Colonic mucosa (tissue), 4 donors: ENCODE results near the gene DNMT1. TPM values are rescaled to one million over a fixed set of nuclear protein-coding genes. Genes with fewer than 3 reads are reported as not detected.

Source experiments
- DNase-seq: peaks from one replicate; pipeline ENCODE4 v3.0.0-alpha.2; 2020
- H3K27ac ChIP-seq: fragments of 200-600 bp; one replicate; pipeline ENCODE4 v1.8.0; 2021
- H3K27me3 ChIP-seq: fragments of 200-600 bp; one replicate; pipeline ENCODE4 v1.8.0; 2021
- H3K36me3 ChIP-seq: fragments of 200-600 bp; one replicate; pipeline ENCODE4 v1.8.0; 2021
- H3K4me1 ChIP-seq: fragments of 200-600 bp; one replicate; pipeline ENCODE4 v1.8.0; 2021; ENCODE audit warnings: mild to moderate bottlenecking
- H3K4me3 ChIP-seq: fragments of 200-600 bp; one replicate; pipeline ENCODE4 v1.8.0; 2021
- H3K9ac ChIP-seq, 2 donors: one replicate each; pipeline ENCODE4 v1.7.0; 2013; ENCODE audit warnings: control low read depth in 2 of 2, low read depth in 2 of 2, low read length in 2 of 2
- H3K9me3 ChIP-seq: fragments of 200-600 bp; one replicate; pipeline ENCODE4 v1.8.0; 2021
- CTCF ChIP-seq: fragments of 200-600 bp; IDR thresholded peaks from one replicate; pipeline ENCODE4 v1.8.0; 2022; ENCODE audit warnings: antibody characterized with exemption, mild to moderate bottlenecking
- intact Hi-C: fragments of 100-400 bp; cut with DNase I; formaldehyde crosslinking; loops from one replicate; pipeline ENCODE4 v1.14.1; 2022
- total RNA-seq, 2 donors: library from RNA; stranded (reverse); fragmentation: NEBNext Ultra II Directional in 1 of 2; extraction: Animal tissue kit (Norgen Biotek cat#: 25700) in 1 of 2; gene quantifications; one replicate each; pipeline ENCODE4 v1.2.1, GENCODE V29; 2021
- donor health status: healthy.
- donor health status: DM: no; HTN: no; CAD: no.
- donor health status: DM: no; HTN: no; CAD: no.

Gene DNMT1
- total RNA-seq, 2 donors from 2014 or later = 36.3 to 139 TPM

GRCh38 chr19:10143681-10144080 lies 51.1 kb downstream of the DNMT1 start:
- peaks cover 26% of the 10 kb centered on the region for H3K36me3 ChIP-seq
- H3K27ac ChIP-seq = no peak overlapping the region
- H3K9me3 ChIP-seq = no peaks in the 10 kb centered on the region
- no peaks in the 10 kb centered on the region for H3K4me1 ChIP-seq
- intact Hi-C loops = no loop called here
- H3K4me3 ChIP-seq = no peak overlapping the region
- no peak for DNase-seq
- no peak overlapping the region for H3K9ac ChIP-seq
- H3K27me3 ChIP-seq = no peaks in the 10 kb centered on the region
- TF ChIP-seq CTCF = no peak

GRCh38 chr19:10142701-10143375 lies 51.9 kb downstream of the DNMT1 start:
- DNase-seq = no peak
- Histone ChIP-seq H3K4me3 (no peak overlapping the region), H3K27me3 (no peaks in the 10 kb centered on the region), H3K4me1 (no peaks in the 10 kb centered on the region), H3K27ac (peak overlapping the region; percentile 1), H3K9ac (peak overlapping the region in 1 of 2 donors; percentile 26), H3K36me3 (peaks cover 26% of the 10 kb centered on the region), H3K9me3 (no peaks in the 10 kb centered on the region)
- intact Hi-C loops = no loop called here
- TF ChIP-seq CTCF = no peak

GRCh38 chr19:10141973-10142372 lies 52.8 kb downstream of the DNMT1 start:
- no peak for DNase-seq
- peak overlapping the region in 1 of 2 donors; percentile 18 for H3K9ac ChIP-seq
- no peak for TF ChIP-seq CTCF
- H3K4me3 ChIP-seq = no peak overlapping the region
- no peaks in the 10 kb centered on the region for H3K27me3 ChIP-seq
- H3K27ac ChIP-seq = peak overlapping the region; percentile 1
- peaks cover 26% of the 10 kb centered on the region for H3K36me3 ChIP-seq
- intact Hi-C loops = no loop called here
- no peaks in the 10 kb centered on the region for H3K9me3 ChIP-seq
- no peaks in the 10 kb centered on the region for H3K4me1 ChIP-seq

GRCh38 chr19:10141479-10141878 lies 53.3 kb downstream of the DNMT1 start:
- H3K27me3 ChIP-seq = no peaks in the 10 kb centered on the region
- intact Hi-C loops = no loop called here
- DNase-seq = no peak
- no peak for TF ChIP-seq CTCF
- H3K36me3 ChIP-seq = peaks cover 26% of the 10 kb centered on the region
- H3K27ac ChIP-seq = no peak overlapping the region
- H3K9ac ChIP-seq = no peak overlapping the region
- no peaks in the 10 kb centered on the region for H3K9me3 ChIP-seq
- H3K4me3 ChIP-seq = no peak overlapping the region
- no peaks in the 10 kb centered on the region for H3K4me1 ChIP-seq

- Histone ChIP-seq H3K27ac (no peak overlapping the region), H3K9me3 (no peaks in the 10 kb centered on the region), H3K9ac (no peak overlapping the region), H3K27me3 (no peaks in the 10 kb centered on the region), H3K4me3 (no peak overlapping the region), H3K4me1 (no peaks in the 10 kb centered on the region), H3K36me3 (peaks cover 29% of the 10 kb centered on the region)
- no peak for TF ChIP-seq CTCF
- DNase-seq = no peak
- intact Hi-C loops = no loop called here
Observed at GRCh38 chr19:10139952-10140351, 54.8 kb downstream of the DNMT1 start.
